Neural cell (in vitro differentiated cells): ENCODE data around the gene FOXJ2. TPM values are rescaled to one million over a fixed set of nuclear protein-coding genes. Genes with fewer than 3 reads are reported as not detected.

Experiments used
- H2AFZ ChIP-seq: fragments of 200-600, 300-800 bp; sonication (generic), shearing (Covaris generic); 2 replicates; pipeline ENCODE4 v1.6.0; 2014; ENCODE audit warnings: low read depth, mild to moderate bottlenecking, antibody characterized with exemption, low read length, moderate library complexity
- H3F3A ChIP-seq: fragments of 200-600 bp; shearing (Covaris generic); 2 replicates; pipeline ENCODE4 v1.6.1; 2016; ENCODE audit warnings: mild to moderate bottlenecking, moderate library complexity, mixed read lengths, antibody characterized with exemption, low read length; ENCODE audit not compliant: insufficient read depth, poor library complexity, severe bottlenecking
- H3K27ac ChIP-seq: fragments of 200-600, 300-800 bp; sonication (generic), shearing (Covaris generic); 2 replicates; pipeline ENCODE4 v1.5.1; 2014; ENCODE audit warnings: mild to moderate bottlenecking, low read length, moderate library complexity
- H3K27me3 ChIP-seq: fragments of 300-800, 200-600 bp; sonication (generic), shearing (Covaris generic); 2 replicates; pipeline ENCODE4 v1.6.0; 2014; ENCODE audit warnings: mild to moderate bottlenecking, low read depth, low read length, moderate library complexity; ENCODE audit not compliant: insufficient read depth
- H3K36me3 ChIP-seq: fragments of 300-800, 200-600 bp; sonication (generic), shearing (Covaris generic); 2 replicates; pipeline ENCODE4 v1.5.1; 2014; ENCODE audit warnings: mild to moderate bottlenecking, antibody characterized with exemption, low read length, moderate library complexity; ENCODE audit not compliant: insufficient read depth
- H3K4me2 ChIP-seq: fragments of 300-800, 200-600 bp; sonication (generic), shearing (Covaris generic); 2 replicates; pipeline ENCODE4 v1.6.0; 2014; ENCODE audit warnings: mild to moderate bottlenecking, low read length
- H3K4me3 ChIP-seq: fragments of 300-800, 200-600 bp; sonication (generic), shearing (Covaris generic); 2 replicates; pipeline ENCODE4 v1.5.1; 2014; ENCODE audit warnings: mild to moderate bottlenecking, low read length, moderate library complexity
- H3K79me2 ChIP-seq: fragments of 200-600 bp; shearing (Covaris generic); replicated peaks from 2 replicates; pipeline ENCODE4 v1.6.0; 2014; ENCODE audit warnings: mild to moderate bottlenecking, low read length, moderate library complexity; ENCODE audit not compliant: insufficient read depth
- H3K9ac ChIP-seq: fragments of 300-800, 200-600 bp; sonication (generic), shearing (Covaris generic); 2 replicates; pipeline ENCODE4 v1.6.1; 2016; ENCODE audit warnings: mild to moderate bottlenecking, low read length, mixed read lengths
- H3K9me2 ChIP-seq: fragments of 200-600 bp; shearing (Covaris generic); 2 replicates; pipeline ENCODE4 v1.6.1; 2016; ENCODE audit warnings: mild to moderate bottlenecking, low read length, mixed read lengths; ENCODE audit not compliant: insufficient read depth
- H3K9me3 ChIP-seq: fragments of 200-600, 300-800 bp; sonication (generic), shearing (Covaris generic); 2 replicates; pipeline ENCODE4 v1.6.1; 2016; ENCODE audit warnings: mild to moderate bottlenecking, mixed run types, low read length, moderate library complexity, mixed read lengths
- H4K20me1 ChIP-seq: fragments of 200-600 bp; shearing (Covaris generic); 2 replicates; pipeline ENCODE4 v1.6.1; 2016; ENCODE audit warnings: mild to moderate bottlenecking, mixed run types; ENCODE audit not compliant: insufficient read depth
- EP300 ChIP-seq: fragments of 450-650 bp; conservative IDR thresholded peaks from 2 replicates; pipeline ENCODE4 v1.6.1; 2014; ENCODE audit warnings: antibody characterized with exemption, mild to moderate bottlenecking, moderate library complexity; ENCODE audit not compliant: poor library complexity, severe bottlenecking
- EZH2 ChIP-seq: fragments of 200-600, 300-800 bp; shearing (Covaris generic), sonication (generic); IDR thresholded peaks from 2 replicates; pipeline ENCODE4 v1.6.1; 2014; ENCODE audit warnings: antibody characterized with exemption, low read length, borderline replicate concordance, mild to moderate bottlenecking; ENCODE audit not compliant: insufficient read depth, poor library complexity, severe bottlenecking
- MXI1 ChIP-seq: fragments of 450-650 bp; conservative IDR thresholded peaks from 2 replicates; pipeline ENCODE4 v1.6.1; 2014; ENCODE audit warnings: antibody characterized with exemption, mild to moderate bottlenecking; ENCODE audit not compliant: poor library complexity, severe bottlenecking
- POLR2AphosphoS5 ChIP-seq: IDR thresholded peaks from 2 replicates; pipeline ENCODE4 v1.6.1; 2012
- RAD21 ChIP-seq: fragments of 450-650 bp; conservative IDR thresholded peaks from 2 replicates; pipeline ENCODE4 v1.6.1; 2014; ENCODE audit warnings: antibody characterized with exemption, mild to moderate bottlenecking, moderate library complexity
- SMC3 ChIP-seq: fragments of 450-650 bp; conservative IDR thresholded peaks from 2 replicates; pipeline ENCODE4 v1.6.1; 2014; ENCODE audit warnings: antibody characterized with exemption, mild to moderate bottlenecking, moderate library complexity; ENCODE audit not compliant: poor library complexity
- TAF1 ChIP-seq: IDR thresholded peaks from 2 replicates; pipeline ENCODE4 v1.6.1; 2012; ENCODE audit warnings: low read depth
- polyA plus RNA-seq: library from polyadenylated mRNA; depleted of rRNA; stranded (reverse); fragments of >200 nt; gene quantifications from 2 replicates; pipeline ENCODE4 v1.2.3, GENCODE V29; 2014
- TF ChIP-seq, protein P1 (sequence below): fragments of 450-650 bp; IDR thresholded peaks from 2 replicates; pipeline ENCODE4 v1.5.1; 2014; ENCODE audit warnings: antibody characterized with exemption, mild to moderate bottlenecking, moderate library complexity; ENCODE audit not compliant: poor library complexity, severe bottlenecking
- TF ChIP-seq, protein P2 (sequence below): IDR thresholded peaks from 2 replicates; pipeline ENCODE4 v1.6.1; 2012; ENCODE audit warnings: borderline replicate concordance

Gene FOXJ2
- polyA plus RNA-seq, 1 donor from 2014 or later, result 5.8 TPM

DNA sequence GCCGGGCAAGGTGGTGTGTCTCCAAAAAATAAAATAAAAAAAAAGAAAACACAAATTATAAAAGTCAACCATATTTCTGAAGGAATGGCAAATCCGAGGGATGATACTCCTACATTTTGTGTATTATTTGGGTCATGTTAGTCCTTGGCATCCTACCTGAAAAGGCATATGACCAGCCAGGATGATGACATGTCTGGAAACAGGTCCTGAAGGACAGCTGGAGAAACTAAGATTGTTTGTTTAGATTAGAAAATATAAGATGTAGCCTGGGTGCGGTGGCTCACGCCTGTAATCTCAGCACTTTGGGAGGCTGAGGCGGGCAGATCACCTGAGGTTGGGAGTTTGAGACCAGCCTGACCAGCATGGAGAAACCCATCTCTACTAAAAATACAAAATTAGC, 47.6 kb upstream of the FOXJ2 start:
- no peaks in the 10 kb centered on the region for H3K9me3 ChIP-seq
- H3F3A ChIP-seq, result no peaks in the 10 kb centered on the region
- no peak for TF ChIP-seq POLR2AphosphoS5
- no peak for TF ChIP-seq EP300
- no peak for TF ChIP-seq EZH2
- TF ChIP-seq MXI1, result no peak
- TF ChIP-seq, protein P1, sequence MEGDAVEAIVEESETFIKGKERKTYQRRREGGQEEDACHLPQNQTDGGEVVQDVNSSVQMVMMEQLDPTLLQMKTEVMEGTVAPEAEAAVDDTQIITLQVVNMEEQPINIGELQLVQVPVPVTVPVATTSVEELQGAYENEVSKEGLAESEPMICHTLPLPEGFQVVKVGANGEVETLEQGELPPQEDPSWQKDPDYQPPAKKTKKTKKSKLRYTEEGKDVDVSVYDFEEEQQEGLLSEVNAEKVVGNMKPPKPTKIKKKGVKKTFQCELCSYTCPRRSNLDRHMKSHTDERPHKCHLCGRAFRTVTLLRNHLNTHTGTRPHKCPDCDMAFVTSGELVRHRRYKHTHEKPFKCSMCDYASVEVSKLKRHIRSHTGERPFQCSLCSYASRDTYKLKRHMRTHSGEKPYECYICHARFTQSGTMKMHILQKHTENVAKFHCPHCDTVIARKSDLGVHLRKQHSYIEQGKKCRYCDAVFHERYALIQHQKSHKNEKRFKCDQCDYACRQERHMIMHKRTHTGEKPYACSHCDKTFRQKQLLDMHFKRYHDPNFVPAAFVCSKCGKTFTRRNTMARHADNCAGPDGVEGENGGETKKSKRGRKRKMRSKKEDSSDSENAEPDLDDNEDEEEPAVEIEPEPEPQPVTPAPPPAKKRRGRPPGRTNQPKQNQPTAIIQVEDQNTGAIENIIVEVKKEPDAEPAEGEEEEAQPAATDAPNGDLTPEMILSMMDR, result no peak
- TF ChIP-seq RAD21, result no peak
- TF ChIP-seq, protein P2, sequence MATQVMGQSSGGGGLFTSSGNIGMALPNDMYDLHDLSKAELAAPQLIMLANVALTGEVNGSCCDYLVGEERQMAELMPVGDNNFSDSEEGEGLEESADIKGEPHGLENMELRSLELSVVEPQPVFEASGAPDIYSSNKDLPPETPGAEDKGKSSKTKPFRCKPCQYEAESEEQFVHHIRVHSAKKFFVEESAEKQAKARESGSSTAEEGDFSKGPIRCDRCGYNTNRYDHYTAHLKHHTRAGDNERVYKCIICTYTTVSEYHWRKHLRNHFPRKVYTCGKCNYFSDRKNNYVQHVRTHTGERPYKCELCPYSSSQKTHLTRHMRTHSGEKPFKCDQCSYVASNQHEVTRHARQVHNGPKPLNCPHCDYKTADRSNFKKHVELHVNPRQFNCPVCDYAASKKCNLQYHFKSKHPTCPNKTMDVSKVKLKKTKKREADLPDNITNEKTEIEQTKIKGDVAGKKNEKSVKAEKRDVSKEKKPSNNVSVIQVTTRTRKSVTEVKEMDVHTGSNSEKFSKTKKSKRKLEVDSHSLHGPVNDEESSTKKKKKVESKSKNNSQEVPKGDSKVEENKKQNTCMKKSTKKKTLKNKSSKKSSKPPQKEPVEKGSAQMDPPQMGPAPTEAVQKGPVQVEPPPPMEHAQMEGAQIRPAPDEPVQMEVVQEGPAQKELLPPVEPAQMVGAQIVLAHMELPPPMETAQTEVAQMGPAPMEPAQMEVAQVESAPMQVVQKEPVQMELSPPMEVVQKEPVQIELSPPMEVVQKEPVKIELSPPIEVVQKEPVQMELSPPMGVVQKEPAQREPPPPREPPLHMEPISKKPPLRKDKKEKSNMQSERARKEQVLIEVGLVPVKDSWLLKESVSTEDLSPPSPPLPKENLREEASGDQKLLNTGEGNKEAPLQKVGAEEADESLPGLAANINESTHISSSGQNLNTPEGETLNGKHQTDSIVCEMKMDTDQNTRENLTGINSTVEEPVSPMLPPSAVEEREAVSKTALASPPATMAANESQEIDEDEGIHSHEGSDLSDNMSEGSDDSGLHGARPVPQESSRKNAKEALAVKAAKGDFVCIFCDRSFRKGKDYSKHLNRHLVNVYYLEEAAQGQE, result no peak
- TF ChIP-seq TAF1, result no peak
- no peak for TF ChIP-seq SMC3
- H3K9me2 ChIP-seq, result no peaks in the 10 kb centered on the region
- no peak overlapping the region for H3K4me3 ChIP-seq
- H3K36me3 ChIP-seq, result no peaks in the 10 kb centered on the region
- H3K27me3 ChIP-seq, result no peaks in the 10 kb centered on the region
- H3K79me2 ChIP-seq, result no peaks in the 10 kb centered on the region
- no peak overlapping the region for H3K27ac ChIP-seq
- no peak overlapping the region for H3K9ac ChIP-seq
- H2AFZ ChIP-seq, result no peak overlapping the region
- H3K4me2 ChIP-seq, result no peak overlapping the region
- no peaks in the 10 kb centered on the region for H4K20me1 ChIP-seq

DNA sequence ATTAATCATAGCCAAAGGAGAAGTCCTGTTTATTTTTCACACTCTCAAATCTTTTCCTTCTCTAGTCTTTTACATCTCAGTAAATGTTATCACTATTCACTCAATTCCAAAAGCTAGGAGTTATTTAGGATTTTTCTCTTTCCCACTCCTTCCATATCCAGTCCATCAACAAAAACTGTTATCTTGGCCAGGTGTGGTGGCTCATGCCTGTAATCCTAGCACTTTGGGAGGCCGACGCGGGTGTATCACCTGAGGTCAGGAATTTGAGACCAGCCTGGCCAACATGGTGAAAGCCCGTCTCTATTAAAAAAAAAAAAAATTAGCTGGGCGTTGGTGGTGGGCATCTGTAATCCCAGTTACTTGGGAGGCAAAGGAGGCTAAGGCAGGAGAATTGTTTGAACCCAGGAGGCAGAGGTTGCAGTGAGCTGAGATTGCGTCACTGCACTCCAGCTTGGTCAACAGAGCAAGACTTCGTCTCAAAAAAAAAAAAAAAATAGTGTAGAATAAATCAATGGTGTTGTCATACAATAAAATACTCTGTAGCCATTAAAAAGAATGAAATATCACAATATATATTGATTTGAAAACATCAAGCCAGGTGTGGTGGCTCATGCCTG, 46.6 kb upstream of the FOXJ2 start:
- no peaks in the 10 kb centered on the region for H4K20me1 ChIP-seq
- H3K4me3 ChIP-seq, result no peak overlapping the region
- H3K4me2 ChIP-seq, result no peak overlapping the region
- no peaks in the 10 kb centered on the region for H3K9me3 ChIP-seq
- no peaks in the 10 kb centered on the region for H3K79me2 ChIP-seq
- H2AFZ ChIP-seq, result no peak overlapping the region
- H3K27ac ChIP-seq, result no peak overlapping the region
- no peaks in the 10 kb centered on the region for H3K9me2 ChIP-seq
- no peaks in the 10 kb centered on the region for H3K36me3 ChIP-seq
- H3K9ac ChIP-seq, result no peak overlapping the region
- TF ChIP-seq, protein P2, result no peak
- TF ChIP-seq MXI1, result no peak
- TF ChIP-seq RAD21, result no peak
- H3K27me3 ChIP-seq, result no peaks in the 10 kb centered on the region
- H3F3A ChIP-seq, result no peaks in the 10 kb centered on the region
